ENCODE results near the gene MPV17. TPM values are rescaled to one million over a fixed set of nuclear protein-coding genes. Genes with fewer than 3 reads are reported as not detected.

The MPV17 gene
- total and polyA plus RNA-seq, 2 of the 13 experiments (the other 11 are each of a cell fraction or from before 2014, with no cell fraction given) = 48.9 to 129 TPM

DNA sequence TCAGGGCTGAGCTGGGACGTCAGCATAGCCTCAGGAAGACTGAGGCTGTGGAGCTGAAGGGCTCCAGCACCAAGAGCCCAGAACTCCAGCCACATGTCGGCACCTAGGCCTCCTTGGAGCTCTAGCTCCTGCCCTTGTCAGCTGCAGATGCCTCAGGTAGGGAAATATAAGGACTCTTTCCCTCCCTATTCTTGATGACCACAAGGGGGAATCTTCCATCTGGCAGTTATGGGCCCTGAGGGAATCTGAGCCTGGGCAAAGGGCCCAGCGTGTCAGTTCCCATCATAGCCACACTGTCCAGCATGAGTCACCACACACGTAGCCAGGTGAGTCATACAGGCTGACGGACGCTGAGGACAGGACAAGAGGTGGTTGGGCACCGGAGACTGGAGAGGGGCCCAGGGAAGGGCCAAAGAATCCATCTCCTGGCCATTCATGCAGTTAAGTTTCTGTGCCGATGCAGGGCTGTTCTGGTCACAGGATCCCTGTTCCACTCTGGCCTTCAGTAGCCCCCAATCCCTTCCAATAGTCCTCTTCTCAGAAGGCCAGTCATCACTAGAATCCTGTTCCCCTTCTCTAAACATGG, 1.8 kb downstream of the MPV17 start (continued):
- TF ChIP-seq, protein P1, sequence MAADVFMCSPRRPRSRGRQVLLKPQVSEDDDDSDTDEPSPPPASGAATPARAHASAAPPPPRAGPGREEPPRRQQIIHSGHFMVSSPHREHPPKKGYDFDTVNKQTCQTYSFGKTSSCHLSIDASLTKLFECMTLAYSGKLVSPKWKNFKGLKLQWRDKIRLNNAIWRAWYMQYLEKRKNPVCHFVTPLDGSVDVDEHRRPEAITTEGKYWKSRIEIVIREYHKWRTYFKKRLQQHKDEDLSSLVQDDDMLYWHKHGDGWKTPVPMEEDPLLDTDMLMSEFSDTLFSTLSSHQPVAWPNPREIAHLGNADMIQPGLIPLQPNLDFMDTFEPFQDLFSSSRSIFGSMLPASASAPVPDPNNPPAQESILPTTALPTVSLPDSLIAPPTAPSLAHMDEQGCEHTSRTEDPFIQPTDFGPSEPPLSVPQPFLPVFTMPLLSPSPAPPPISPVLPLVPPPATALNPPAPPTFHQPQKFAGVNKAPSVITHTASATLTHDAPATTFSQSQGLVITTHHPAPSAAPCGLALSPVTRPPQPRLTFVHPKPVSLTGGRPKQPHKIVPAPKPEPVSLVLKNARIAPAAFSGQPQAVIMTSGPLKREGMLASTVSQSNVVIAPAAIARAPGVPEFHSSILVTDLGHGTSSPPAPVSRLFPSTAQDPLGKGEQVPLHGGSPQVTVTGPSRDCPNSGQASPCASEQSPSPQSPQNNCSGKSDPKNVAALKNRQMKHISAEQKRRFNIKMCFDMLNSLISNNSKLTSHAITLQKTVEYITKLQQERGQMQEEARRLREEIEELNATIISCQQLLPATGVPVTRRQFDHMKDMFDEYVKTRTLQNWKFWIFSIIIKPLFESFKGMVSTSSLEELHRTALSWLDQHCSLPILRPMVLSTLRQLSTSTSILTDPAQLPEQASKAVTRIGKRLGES (CRISPR knock-in tag; IDR thresholded peaks at IDR 0.05; ENCODE audit: borderline replicate concordance) = no peak
- TF ChIP-seq, protein P2, sequence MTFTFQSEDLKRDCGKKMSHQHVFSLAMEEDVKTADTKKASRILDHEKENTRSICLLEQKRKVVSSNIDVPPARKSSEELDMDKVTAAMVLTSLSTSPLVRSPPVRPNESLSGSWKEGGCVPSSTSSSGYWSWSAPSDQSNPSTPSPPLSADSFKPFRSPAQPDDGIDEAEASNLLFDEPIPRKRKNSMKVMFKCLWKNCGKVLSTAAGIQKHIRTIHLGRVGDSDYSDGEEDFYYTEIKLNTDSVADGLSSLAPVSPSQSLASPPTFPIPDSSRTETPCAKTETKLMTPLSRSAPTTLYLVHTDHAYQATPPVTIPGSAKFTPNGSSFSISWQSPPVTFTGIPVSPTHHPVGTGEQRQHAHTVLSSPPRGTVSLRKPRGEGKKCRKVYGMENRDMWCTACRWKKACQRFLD (CRISPR knock-in tag; IDR thresholded peaks at IDR 0.05; ENCODE audit: borderline replicate concordance) = no peak
- TF ChIP-seq ZSCAN20 (CRISPR knock-in tag; IDR thresholded peaks at IDR 0.05; ENCODE audit: borderline replicate concordance) (no peak), FOXP1 (IDR thresholded peaks at IDR 0.05) (no peak), FOXP1 (CRISPR knock-in tag; IDR thresholded peaks at IDR 0.05) (peak; percentile 50), PATZ1 (CRISPR knock-in tag; IDR thresholded peaks at IDR 0.05) (peak; percentile 46), MXD1 (CRISPR knock-in tag; IDR thresholded peaks at IDR 0.05) (no peak), ZNF12 (CRISPR knock-in tag; IDR thresholded peaks at IDR 0.05) (peak; percentile 47; the same call in 1 of the 2 replicates), ZNF496 (CRISPR knock-in tag; IDR thresholded peaks at IDR 0.05; ENCODE audit: insufficient replicate concordance) (no peak), ZNF362 (CRISPR knock-in tag; IDR thresholded peaks at IDR 0.05; ENCODE audit: borderline replicate concordance) (peak; percentile 39; the same call in 1 of the 2 replicates), MAZ (IDR thresholded peaks at IDR 0.05; ENCODE audit: borderline replicate concordance, low read depth, low read length) (no peak), MAZ (CRISPR knock-in tag; IDR thresholded peaks at IDR 0.05; ENCODE audit: low read depth) (peak; percentile 79; the same call in 1 of the 2 replicates), BCLAF1 (IDR thresholded peaks at IDR 0.05) (no peak), ZNF556 (CRISPR knock-in tag; IDR thresholded peaks at IDR 0.05; ENCODE audit: borderline replicate concordance) (0 out of 2 replicates have a peak, but pooled peaks have one; percentile 54), NCOA2 (CRISPR knock-in tag; IDR thresholded peaks at IDR 0.05) (peak; percentile 78), CBFB (CRISPR knock-in tag; IDR thresholded peaks at IDR 0.05) (peak; percentile 75; the same call in 1 of the 2 replicates), TERF1 (CRISPR knock-in tag; IDR thresholded peaks at IDR 0.05) (no peak)

Data from HepG2 (cell line).